HG03066 (cell line): ENCODE data around the gene AKR1C2.
"Not testable (repeated sequence)": the region's sequence is repeated elsewhere in the genome, so short reads cannot be mapped to it uniquely, and the experiment has no call there.

Experiments used
- ATAC-seq: cut with Tn5 transposase; IDR thresholded peaks from one replicate; pipeline ENCODE4 v1.9.1; 2021; ENCODE audit warnings: low read depth; ENCODE audit not compliant: unreplicated experiment

The AKR1C2 gene

DNA sequence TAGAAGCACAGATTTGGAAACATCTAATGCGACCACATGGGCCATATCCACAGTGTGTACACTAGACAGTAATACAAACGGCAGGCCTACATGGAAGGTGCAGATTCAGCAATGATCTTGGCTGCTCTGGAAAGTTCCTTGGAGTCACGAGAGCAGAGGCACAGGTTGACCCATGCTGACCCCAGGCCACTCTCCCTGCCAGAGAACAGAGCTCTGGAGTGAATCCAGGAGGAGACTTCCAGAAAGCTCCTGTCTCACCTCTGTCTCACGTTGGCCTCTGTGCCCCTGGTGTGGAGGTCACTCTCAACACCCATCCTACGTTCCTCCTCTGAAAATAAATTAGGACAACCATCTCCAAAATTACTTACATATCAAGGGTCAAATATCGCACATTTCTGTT, 12.2 kb downstream of the AKR1C2 start:
- ATAC-seq: not testable (repeated sequence)

DNA sequence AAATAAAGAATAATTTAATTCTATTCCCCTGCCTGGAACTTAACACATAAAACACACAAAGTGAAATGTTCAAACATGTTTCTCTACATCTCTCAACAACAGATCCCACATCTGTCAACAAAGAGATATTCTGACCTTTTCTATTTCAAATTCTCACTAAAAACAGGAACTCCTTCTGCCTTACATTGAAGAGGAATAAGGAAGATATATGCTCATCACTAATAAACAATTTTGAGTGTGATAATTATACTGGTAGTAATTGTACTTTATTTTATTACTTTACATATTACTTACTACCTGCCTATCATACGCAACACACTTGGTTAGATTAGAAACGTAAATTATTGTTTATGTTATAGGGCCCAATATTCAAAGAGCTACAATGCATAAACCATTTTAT, 13.4 kb downstream of the AKR1C2 start:
- no peak for ATAC-seq

- ATAC-seq: not testable (repeated sequence)
Observed at GRCh38 chr10:4988000-4988641, 15.5 kb downstream of the AKR1C2 start.

- no peak for ATAC-seq
Observed at GRCh38 chr10:4984971-4985594, 18.6 kb downstream of the AKR1C2 start.

- ATAC-seq: no peak
Observed at GRCh38 chr10:4984223-4984622, 19.4 kb downstream of the AKR1C2 start.

DNA sequence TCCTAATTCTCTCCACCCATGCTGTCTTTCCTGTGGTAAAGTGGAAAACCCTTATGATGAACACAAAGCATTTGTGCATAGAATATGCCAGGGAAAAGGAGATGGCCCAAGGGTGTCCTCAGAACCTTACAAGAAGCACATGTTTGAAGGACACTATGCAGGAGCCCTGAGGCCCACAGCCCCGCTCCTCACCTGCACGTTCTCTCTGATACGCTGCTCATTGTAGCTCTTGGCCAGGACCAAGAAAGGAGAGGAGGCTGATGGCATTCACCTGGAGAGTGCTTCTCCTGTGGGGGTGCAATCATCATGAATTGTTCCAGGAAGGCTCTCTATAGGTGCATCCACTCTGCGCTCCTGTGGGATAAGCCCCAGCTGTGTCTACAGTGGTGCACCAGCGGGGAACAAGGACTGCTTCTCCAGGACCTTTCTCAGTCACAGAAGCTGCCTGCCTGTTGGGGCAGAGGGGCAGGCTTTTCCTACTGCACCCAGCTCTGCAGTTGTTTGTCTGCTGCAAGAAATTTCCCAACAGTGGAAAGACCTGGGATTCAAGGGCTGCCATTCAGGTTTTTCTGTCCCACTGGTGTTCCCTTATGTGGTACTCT, 19.9 kb downstream of the AKR1C2 start:
- no peak for ATAC-seq

DNA sequence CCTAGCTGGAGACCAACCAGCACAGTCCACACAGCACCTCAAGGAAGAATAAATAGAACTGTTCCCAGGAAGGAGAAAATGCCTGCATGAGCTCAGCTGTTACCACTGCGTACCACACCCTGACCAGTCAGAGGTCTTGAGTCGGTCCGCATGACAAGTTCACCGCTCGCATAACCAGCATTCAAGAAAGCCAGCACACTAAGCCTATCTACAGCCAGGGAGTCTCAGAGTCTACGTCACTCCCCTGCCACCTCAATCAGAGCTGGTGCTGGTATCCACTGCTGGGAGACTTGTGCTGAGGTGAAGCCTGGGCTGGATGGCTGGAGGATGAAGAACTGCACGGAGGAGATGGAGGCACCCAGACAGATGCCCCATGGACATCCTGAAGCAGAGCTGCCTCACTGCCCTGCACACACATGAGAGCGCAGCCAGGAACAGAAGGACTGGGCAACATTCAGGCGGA, 20.9 kb downstream of the AKR1C2 start:
- ATAC-seq: no peak

DNA sequence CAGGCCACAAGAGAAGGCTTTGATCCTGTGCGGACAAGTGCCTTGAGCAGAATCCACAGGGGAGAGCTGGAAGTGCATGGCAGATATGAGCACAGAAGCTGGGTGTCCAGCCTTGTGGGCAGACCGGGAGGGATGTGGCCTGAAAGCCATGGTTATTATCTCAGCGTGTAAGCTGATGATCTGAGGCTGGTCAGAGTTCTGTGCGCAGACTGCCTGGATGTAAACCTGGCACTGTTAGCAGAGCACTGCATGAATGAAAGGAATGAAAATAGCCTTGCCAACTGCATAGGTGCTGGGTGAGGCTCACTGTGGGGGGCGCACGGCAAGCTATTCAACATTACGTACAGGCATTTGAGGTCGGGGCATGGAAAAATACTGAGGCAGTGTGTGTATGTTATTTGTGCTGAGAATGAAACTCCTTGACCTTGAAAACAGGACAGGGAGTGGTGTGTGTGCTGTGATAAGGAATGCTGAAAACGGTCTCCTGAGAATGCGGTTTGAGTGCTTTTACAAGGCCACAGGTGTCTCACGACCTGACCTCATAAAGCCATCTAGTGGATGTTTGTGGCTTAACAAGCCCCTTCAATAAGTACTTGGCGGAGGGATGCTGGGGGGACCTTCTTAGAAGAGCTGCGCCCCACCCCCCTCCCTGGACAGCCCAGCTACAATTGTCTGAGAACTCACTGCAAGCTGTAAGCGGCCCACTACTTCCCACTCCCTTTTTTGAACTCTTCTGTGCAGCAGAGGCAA, 21.8 kb downstream of the AKR1C2 start:
- ATAC-seq: no peak

- no peak for ATAC-seq
Observed at GRCh38 chr10:4980793-4981192, 22.9 kb downstream of the AKR1C2 start.

GRCh38 chr10:4978870-4979269, 24.8 kb downstream of the AKR1C2 start:
- ATAC-seq: no peak

- ATAC-seq: no peak
Observed at GRCh38 chr10:4977025-4977424, 26.6 kb downstream of the AKR1C2 start.

DNA sequence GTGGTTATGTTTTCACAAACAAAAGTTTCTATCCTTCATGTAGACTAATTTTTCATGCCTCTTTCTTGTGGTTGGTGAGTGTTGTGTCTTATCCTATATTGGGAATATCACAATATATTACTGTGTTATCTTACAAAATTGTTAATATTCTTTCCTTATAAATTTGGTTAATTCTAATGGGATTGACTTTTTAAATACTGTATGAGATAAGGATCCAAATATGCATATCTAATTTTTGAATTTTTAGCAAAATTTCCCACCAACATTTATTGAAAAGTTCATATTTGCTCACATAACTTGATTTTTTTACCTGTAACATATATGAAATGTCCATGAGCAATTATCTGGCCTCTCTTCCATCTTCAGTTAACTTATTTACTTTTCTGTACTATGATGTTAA, 29.3 kb downstream of the AKR1C2 start:
- not testable (repeated sequence) for ATAC-seq

GRCh38 chr10:4973294-4973693, 30.4 kb downstream of the AKR1C2 start:
- ATAC-seq: not testable (repeated sequence)

- not testable (repeated sequence) for ATAC-seq
Observed at GRCh38 chr10:4972369-4973142, 31.1 kb downstream of the AKR1C2 start.

- not testable (repeated sequence) for ATAC-seq
Observed at GRCh38 chr10:4970362-4970761, 33.3 kb downstream of the AKR1C2 start.

GRCh38 chr10:4969289-4969688, 34.4 kb downstream of the AKR1C2 start:
- ATAC-seq: not testable (repeated sequence)

GRCh38 chr10:4967189-4967588, 36.5 kb downstream of the AKR1C2 start:
- not testable (repeated sequence) for ATAC-seq

- ATAC-seq: not testable (repeated sequence)
Observed at GRCh38 chr10:4965763-4966162, 37.9 kb downstream of the AKR1C2 start.

GRCh38 chr10:4963815-4964154, 39.9 kb downstream of the AKR1C2 start:
- ATAC-seq: not testable (repeated sequence)
